ENCODE results near the gene ATP11A.
"Not testable (repeated sequence)": the region's sequence is repeated elsewhere in the genome, so short reads cannot be mapped to it uniquely, and the experiment has no call there.

DNA sequence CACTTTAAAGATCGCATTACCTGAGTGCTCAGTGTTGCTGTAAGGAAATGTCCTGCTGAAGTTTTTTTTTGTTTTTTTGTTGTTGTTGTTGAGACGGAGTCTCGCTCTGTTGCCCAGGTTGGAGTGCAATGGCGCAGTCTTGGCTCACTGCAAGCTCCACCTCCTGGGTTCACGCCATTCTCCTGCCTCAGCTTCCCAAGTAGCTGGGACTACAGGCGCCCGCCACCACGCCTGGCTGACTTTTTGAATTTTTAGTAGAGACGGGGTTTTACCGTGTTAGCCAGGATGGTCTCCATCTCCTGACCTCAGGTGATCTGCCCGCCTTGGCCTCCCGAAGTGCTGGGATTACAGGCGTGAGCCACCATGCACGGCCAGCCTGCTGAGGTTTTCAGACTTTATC, 175.6 kb downstream of the ATP11A start:
- TF ChIP-seq POLR2A (IDR thresholded peaks at IDR 0.05; ENCODE audit: low read length); GATA1 (IDR thresholded peaks at IDR 0.05; ENCODE audit: low read depth, low read length): not testable (repeated sequence)

Measured in erythroblast (primary cell).